Upper lobe of left lung (tissue), 6 donors: ENCODE measurements around the gene SURF6. TPM values are rescaled to one million over a fixed set of nuclear protein-coding genes. Genes with fewer than 3 reads are reported as not detected.

Source experiments
- ATAC-seq, 2 donors: fragments of 200-7000 bp; cut with Tn5 transposase; one replicate each; pipeline ENCODE4 v1.9.1; 2022; ENCODE audit warnings: mild to moderate bottlenecking in 2 of 2, moderate library complexity in 2 of 2; ENCODE audit not compliant: low FRiP score in 2 of 2
- DNase-seq, 2 donors: peaks; one replicate each; pipeline ENCODE4 v3.0.0-alpha.2; 2019 to 2020
- H3K27ac ChIP-seq, 4 donors: fragments of 200-600 bp; sonication (generic); one replicate each; pipeline ENCODE4 v1.5.1; 2016 to 2019
- H3K27me3 ChIP-seq, 4 donors: fragments of 200-600 bp; sonication (generic); one replicate each; pipeline ENCODE4 v1.5.1; 2017 to 2019
- H3K36me3 ChIP-seq, 4 donors: fragments of 200-600 bp; sonication (generic); one replicate each; pipeline ENCODE4 v1.5.1; 2016 to 2019
- H3K4me1 ChIP-seq, 4 donors: fragments of 200-600 bp; sonication (generic); one replicate each; pipeline ENCODE4 v1.5.1; 2018 to 2019
- H3K4me3 ChIP-seq, 4 donors: fragments of 200-600 bp; sonication (generic); one replicate each; pipeline ENCODE4 v1.5.1; 2017 to 2019; ENCODE audit warnings: mild to moderate bottlenecking in 2 of 4, moderate library complexity in 1 of 4
- H3K9me3 ChIP-seq, 4 donors: fragments of 200-600 bp; sonication (generic); one replicate each; pipeline ENCODE4 v1.5.1; 2018 to 2019
- EP300 ChIP-seq, 4 donors: sonication (generic); formaldehyde crosslinking; IDR thresholded peaks; one replicate each; pipeline ENCODE4 v1.5.1; 2017; ENCODE audit warnings: antibody characterized with exemption in 4 of 4, control low read depth in 2 of 4
- POLR2A ChIP-seq, 4 donors: fragments of 450-650 bp; IDR thresholded peaks; one replicate each; pipeline ENCODE4 v1.5.1; 2016 to 2017; ENCODE audit warnings: antibody characterized with exemption in 4 of 4, mild to moderate bottlenecking in 2 of 4
- POLR2AphosphoS5 ChIP-seq, 2 donors: sonication (generic); formaldehyde crosslinking; IDR thresholded peaks; one replicate each; pipeline ENCODE4 v1.5.1; 2017; ENCODE audit warnings: antibody characterized with exemption in 2 of 2
- WGBS, 2 donors: methylation state at CpG; one replicate each; pipeline ENCODE4 v1.1.5; 2017 to 2018; 5-methylcytosine and 5-hydroxymethylcytosine counted together
- total RNA-seq, 6 donors: library from RNA; depleted of rRNA in 4 of 6; stranded (reverse); fragments of >200 nt in 4 of 6; gene quantifications; one replicate each; pipeline versions ENCODE4 v1.1.0 to v1.2.1, GENCODE V29; 2016 to 2021
- TF ChIP-seq, protein P1 (sequence below), 6 experiments: fragments of 450-650 bp in 4 of 6; fragments of 200-600 bp in 2 of 6; sonication (generic) in 2 of 6; IDR thresholded peaks; one replicate each; pipeline ENCODE4 v1.5.1; 2016 to 2019; ENCODE audit warnings: antibody characterized with exemption in 6 of 6
- donor health status: DM: no; HTN: no; CAD: no; lungs with moderate emphysema.
- donor health status: DM: no; HTN: yes; CAD: no; lungs with severe emphysema.

The SURF6 gene
- total RNA-seq, 6 donors from 2014 or later = 16.6 to 30.4 (median 24.7) TPM

DNA sequence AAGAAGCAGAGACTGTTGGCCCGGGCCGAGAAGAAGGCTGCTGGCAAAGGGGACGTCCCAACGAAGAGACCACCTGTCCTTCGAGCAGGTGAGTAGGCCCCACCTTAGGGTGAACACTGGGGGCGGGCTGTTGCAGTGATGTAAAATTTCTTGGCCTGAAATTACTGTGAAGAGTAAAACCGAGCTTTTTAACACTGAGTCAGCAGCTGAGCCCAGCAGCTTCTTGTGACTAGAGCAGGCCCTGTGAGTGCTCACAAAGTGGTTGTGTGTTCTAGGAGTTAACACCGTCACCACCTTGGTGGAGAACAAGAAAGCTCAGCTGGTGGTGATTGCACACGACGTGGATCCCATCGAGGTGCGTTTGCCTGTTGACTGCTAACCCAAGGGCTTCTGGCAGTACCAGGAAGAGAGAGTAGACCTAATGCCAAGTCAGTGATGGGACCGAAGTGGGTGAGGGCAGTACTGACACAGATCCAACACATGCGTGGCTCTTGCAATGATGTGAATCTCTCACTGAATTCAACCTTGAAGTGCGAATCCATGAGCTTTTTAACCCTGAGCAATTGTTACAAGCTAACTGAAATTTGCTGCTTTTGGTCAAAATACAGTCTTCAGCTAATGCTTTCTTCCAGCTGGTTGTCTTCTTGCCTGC lies 14.1 kb upstream of the SURF6 start:
- peaks cover 31 to 58% (median 46%) of the 10 kb centered on the region in 4 donors for H3K36me3 ChIP-seq
- WGBS, 2 donors = 80 to 81% methylated on average over 15 of the region's 15 CpGs
- TF ChIP-seq EP300 (IDR thresholded peaks at IDR 0.05) (no peak), POLR2AphosphoS5 (IDR thresholded peaks at IDR 0.05) (no peak), POLR2A (IDR thresholded peaks at IDR 0.05) (no peak)
- TF ChIP-seq, protein P1, sequence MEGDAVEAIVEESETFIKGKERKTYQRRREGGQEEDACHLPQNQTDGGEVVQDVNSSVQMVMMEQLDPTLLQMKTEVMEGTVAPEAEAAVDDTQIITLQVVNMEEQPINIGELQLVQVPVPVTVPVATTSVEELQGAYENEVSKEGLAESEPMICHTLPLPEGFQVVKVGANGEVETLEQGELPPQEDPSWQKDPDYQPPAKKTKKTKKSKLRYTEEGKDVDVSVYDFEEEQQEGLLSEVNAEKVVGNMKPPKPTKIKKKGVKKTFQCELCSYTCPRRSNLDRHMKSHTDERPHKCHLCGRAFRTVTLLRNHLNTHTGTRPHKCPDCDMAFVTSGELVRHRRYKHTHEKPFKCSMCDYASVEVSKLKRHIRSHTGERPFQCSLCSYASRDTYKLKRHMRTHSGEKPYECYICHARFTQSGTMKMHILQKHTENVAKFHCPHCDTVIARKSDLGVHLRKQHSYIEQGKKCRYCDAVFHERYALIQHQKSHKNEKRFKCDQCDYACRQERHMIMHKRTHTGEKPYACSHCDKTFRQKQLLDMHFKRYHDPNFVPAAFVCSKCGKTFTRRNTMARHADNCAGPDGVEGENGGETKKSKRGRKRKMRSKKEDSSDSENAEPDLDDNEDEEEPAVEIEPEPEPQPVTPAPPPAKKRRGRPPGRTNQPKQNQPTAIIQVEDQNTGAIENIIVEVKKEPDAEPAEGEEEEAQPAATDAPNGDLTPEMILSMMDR (IDR thresholded peaks at IDR 0.05) = no peak
- H3K27ac ChIP-seq = no peak overlapping the region
- H3K4me3 ChIP-seq = peak overlapping the region in 1 of 4 donors; percentile 72
- DNase-seq (no peak), ATAC-seq (no peak)
- peaks cover 29 to 46% (median 31%) of the 10 kb centered on the region in 4 donors for H3K4me1 ChIP-seq
- H3K9me3 ChIP-seq = no peaks in the 10 kb centered on the region
- H3K27me3 ChIP-seq = no peaks in the 10 kb centered on the region

DNA sequence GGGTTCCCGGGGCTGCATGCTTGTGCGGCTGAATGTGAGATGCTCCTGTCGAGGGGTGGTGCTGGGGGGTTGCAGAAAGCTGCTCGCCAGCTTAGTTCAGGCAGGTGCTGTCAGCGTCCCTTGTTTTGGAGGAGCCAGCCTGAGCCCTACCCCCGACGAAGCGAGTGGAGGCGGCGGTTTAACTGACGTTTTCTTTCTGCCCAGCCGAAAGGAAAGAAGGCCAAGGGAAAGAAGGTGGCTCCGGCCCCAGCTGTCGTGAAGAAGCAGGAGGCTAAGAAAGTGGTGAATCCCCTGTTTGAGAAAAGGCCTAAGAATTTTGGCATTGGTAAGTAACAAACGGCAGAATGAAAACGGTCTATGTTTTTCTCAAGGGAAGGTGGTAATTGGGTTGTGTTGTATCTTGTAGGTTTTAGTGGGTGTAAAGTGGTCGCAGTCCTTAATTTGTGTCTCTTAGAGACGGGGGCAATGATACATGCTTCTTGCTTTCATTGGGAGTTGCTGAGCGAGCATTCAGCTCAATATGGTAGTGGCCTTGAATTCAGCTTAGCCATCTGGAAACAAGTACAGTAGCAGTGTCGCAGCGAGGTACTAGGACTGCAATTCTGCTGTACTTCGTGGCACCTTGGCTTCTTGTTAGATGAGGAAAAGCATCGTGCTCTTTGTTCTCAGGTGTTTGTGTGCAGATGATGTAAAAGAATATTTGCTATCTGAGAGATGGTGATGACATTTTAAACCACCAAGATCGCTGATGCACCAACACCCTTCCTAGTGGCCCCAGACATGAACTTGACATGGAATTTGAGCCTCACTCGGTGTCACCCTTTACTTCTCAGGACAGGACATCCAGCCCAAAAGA lies 13.0 kb upstream of the SURF6 start:
- Histone ChIP-seq H3K4me1 (peaks cover 24 to 39% (median 26%) of the 10 kb centered on the region in 4 donors), H3K27ac (peak overlapping the region; percentile 84 to 96 (median 92)), H3K4me3 (peak overlapping the region; percentile 72 to 98 (median 86)), H3K36me3 (peaks cover 31 to 69% (median 56%) of the 10 kb centered on the region in 4 donors), H3K9me3 (no peaks in the 10 kb centered on the region), H3K27me3 (no peaks in the 10 kb centered on the region)
- ATAC-seq (no peak), DNase-seq (no peak)
- TF ChIP-seq, protein P1 (IDR thresholded peaks at IDR 0.05) = no peak
- TF ChIP-seq EP300 (IDR thresholded peaks at IDR 0.05) (no peak), POLR2A (IDR thresholded peaks at IDR 0.05) (no peak), POLR2AphosphoS5 (IDR thresholded peaks at IDR 0.05) (no peak)
- WGBS, 2 donors = 21 to 23% methylated on average over 21 to 25 of the region's 25 CpGs

DNA sequence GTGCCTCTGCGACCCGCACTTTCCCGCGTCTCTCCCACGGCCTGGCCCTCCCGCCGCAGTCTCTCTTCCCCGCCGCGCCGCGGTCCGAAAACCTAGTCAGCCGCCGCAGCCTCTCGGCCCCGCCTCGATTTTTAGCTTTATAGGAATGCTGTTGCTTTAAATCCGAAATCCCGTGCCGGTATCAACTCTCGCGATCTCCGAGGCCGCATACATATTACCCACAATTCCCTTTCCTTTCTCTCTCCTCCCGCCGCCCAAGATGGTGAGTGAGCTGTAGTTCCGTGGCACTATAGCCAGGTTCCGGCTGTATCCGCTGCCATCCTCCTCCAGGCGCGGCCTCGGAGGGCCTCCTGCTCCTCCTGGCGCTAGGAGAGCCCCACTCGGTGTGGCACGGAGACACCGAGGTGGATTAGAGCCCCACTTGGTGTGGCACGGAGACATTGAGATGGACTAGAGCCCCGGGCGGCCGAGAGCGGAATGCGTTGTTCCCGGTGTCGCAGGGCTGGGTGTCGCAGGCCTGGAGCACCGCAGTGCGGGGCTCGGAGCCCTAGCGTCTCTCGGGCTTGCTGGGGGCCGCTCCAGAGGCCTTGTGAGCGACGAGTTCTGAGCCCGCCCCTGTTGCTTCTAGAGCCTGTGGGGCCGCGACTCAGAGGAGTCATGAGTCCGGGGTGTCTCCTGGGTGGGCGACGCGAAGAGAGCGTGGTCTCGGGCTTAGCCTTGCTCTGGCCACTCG lies 12.2 kb upstream of the SURF6 start, which contains the start of the genes MED22 and RPL7A:
MED22 (minus strand) TSS at position 147 of the 733 bp plus-strand sequence. CDS start 1,469 bp downstream, outside the sequence.
RPL7A (plus strand) TSS at position 234 of the 733 bp plus-strand sequence; CDS start at position 260, 26 bp downstream.
- TF ChIP-seq, protein P1 (IDR thresholded peaks at IDR 0.05) = peak in 4 of 6 experiments; percentile 27 to 51 (median 32)
- TF ChIP-seq POLR2A (IDR thresholded peaks at IDR 0.05) (peak; percentile 76 to 93 (median 89)), POLR2AphosphoS5 (IDR thresholded peaks at IDR 0.05) (peak; percentile 91 to 97), EP300 (IDR thresholded peaks at IDR 0.05) (no peak)
- peaks cover 24 to 39% (median 26%) of the 10 kb centered on the region in 4 donors for H3K4me1 ChIP-seq
- peak within 1 kb of the TSS; percentile 72 to 98 (median 86) for H3K4me3 ChIP-seq
- H3K36me3 ChIP-seq = peaks cover 35 to 69% (median 60%) of the 10 kb centered on the region in 4 donors
- H3K9me3 ChIP-seq = no peaks in the 10 kb centered on the region
- H3K27me3 ChIP-seq = no peaks in the 10 kb centered on the region
- H3K27ac ChIP-seq = peak within 1 kb of the TSS; percentile 84 to 96 (median 92)
- WGBS, 2 donors = 0% methylated on average over 14 to 60 of the region's 64 CpGs
- peak; percentile 92 to 95 for DNase-seq
- peak; percentile 91 to 95 for ATAC-seq

DNA sequence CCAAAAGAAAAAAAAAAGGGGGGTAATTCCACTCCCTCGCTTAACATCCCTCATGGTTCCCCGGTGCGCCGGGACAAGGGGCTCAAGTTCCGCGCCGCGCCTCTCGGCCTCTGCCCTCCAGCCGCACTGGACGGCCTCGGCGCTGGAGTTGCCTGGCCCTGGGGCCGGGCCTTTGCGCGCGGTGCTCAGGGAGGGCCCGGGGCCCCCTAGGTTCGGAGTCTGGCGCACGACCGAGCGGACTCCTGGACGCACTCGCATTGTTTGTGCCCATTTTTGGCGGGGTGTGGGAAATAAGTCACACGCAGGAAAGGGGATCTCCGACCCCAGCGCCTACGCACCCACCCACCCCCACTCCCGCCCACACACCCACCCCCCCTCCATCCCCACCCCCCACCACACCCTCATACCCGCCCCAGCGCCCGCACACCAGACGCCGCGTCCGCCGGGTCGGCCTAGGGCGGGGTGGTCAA lies 11.6 kb upstream of the SURF6 start:
- Histone ChIP-seq H3K36me3 (peaks cover 31 to 69% (median 59%) of the 10 kb centered on the region in 4 donors), H3K4me1 (peaks cover 24 to 40% (median 26%) of the 10 kb centered on the region in 4 donors), H3K9me3 (no peaks in the 10 kb centered on the region), H3K4me3 (peak overlapping the region; percentile 72 to 98 (median 86)), H3K27ac (peak overlapping the region; percentile 84 to 96 (median 92)), H3K27me3 (no peaks in the 10 kb centered on the region)
- DNase-seq = peak in 1 of 2 donors; percentile 90
- peak; percentile 69 to 73 for ATAC-seq
- TF ChIP-seq EP300 (IDR thresholded peaks at IDR 0.05) = no peak
- peak in 1 of 4 donors; percentile 4 for TF ChIP-seq POLR2A (IDR thresholded peaks at IDR 0.05)
- no peak for TF ChIP-seq POLR2AphosphoS5 (IDR thresholded peaks at IDR 0.05)
- TF ChIP-seq, protein P1 (IDR thresholded peaks at IDR 0.05) = no peak
- 0 to 1% methylated on average over 1 to 19 of the region's 41 CpGs for WGBS, 2 donors
